Endothelial cell of umbilical vein (primary cell): ENCODE measurements around the gene EXOC3.

Source experiments
- CTCF ChIP-seq, 2 donors: IDR thresholded peaks; 1 replicate in 1 of 2; 2 replicates in 1 of 2; pipeline ENCODE4 v1.5.1; 2011; ENCODE audit warnings: low read length in 2 of 2, mild to moderate bottlenecking in 2 of 2, moderate library complexity in 2 of 2, control low read depth in 1 of 2, inconsistent platforms in 1 of 2, low read depth in 1 of 2; ENCODE audit not compliant: insufficient read depth in 1 of 2; ENCODE audit errors: extremely low read depth in 1 of 2
- EZH2 ChIP-seq: IDR thresholded peaks from 2 replicates; pipeline ENCODE4 v1.6.1; 2012; ENCODE audit warnings: borderline replicate concordance, low read depth, mild to moderate bottlenecking, moderate library complexity, low read length, inconsistent platforms; ENCODE audit not compliant: severe bottlenecking
- FOS ChIP-seq: IDR thresholded peaks from 2 replicates; pipeline ENCODE4 v1.6.1; 2011; ENCODE audit warnings: mild to moderate bottlenecking, low read length, moderate library complexity, borderline replicate concordance; ENCODE audit not compliant: insufficient read depth
- GATA2 ChIP-seq: IDR thresholded peaks from 2 replicates; pipeline ENCODE4 v1.7.0; 2011; ENCODE audit warnings: low read depth, mild to moderate bottlenecking, moderate library complexity, mixed read lengths, low read length; ENCODE audit not compliant: insufficient read length, insufficient read depth
- JUN ChIP-seq: IDR thresholded peaks from 2 replicates; pipeline ENCODE4 v1.6.1; 2011; ENCODE audit warnings: borderline replicate concordance, low read depth; ENCODE audit not compliant: insufficient read length, insufficient read depth
- MAX ChIP-seq: IDR thresholded peaks from 2 replicates; pipeline ENCODE4 v1.6.1; 2011; ENCODE audit not compliant: insufficient read depth, insufficient read length
- MYC ChIP-seq: IDR thresholded peaks from one replicate; pipeline ENCODE4 v1.6.1; 2011; ENCODE audit warnings: mild to moderate bottlenecking, low read depth, low read length
- POLR2A ChIP-seq: IDR thresholded peaks from 2 replicates; pipeline ENCODE4 v1.6.1; 2012; ENCODE audit warnings: low read depth, mild to moderate bottlenecking, control low read depth, low read length
- POLR2AphosphoS5 ChIP-seq: IDR thresholded peaks from 2 replicates; pipeline ENCODE4 v1.6.1; 2012; ENCODE audit warnings: low read depth, mild to moderate bottlenecking, control low read depth, low read length, moderate library complexity; ENCODE audit not compliant: insufficient read depth

- TF ChIP-seq CTCF (IDR thresholded peaks at IDR 0.05; ENCODE audit: extremely low read depth in 1 of 2, insufficient read depth in 1 of 2, low read depth in 1 of 2, low read length in 2 of 2) (no peak), POLR2AphosphoS5 (no peak), MYC (no peak), EZH2 (no peak), POLR2A (no peak), GATA2 (no peak), MAX (no peak), JUN (no peak), FOS (no peak)
These were observed 58.8 kb downstream of the EXOC3 start for GRCh38 chr5:501831-502184.
